Motor neuron (in vitro differentiated cells): Measurements from ENCODE around the gene CEP192. TPM values are rescaled to one million over a fixed set of nuclear protein-coding genes. Genes with fewer than 3 reads are reported as not detected.

Experiments
- ATAC-seq, 8 experiments: fragments of 200-7000 bp; cut with Tn5 transposase; replicated peaks in 6 of 8; 2 replicates each; pipeline ENCODE4 v1.8.0; 2021; ENCODE audit warnings: mild to moderate bottlenecking in 8 of 8, moderate library complexity in 8 of 8
- H3K27ac ChIP-seq, 2 donors: fragments of 250-450 bp; sonication (Bioruptor Pico); 2 replicates each; pipeline ENCODE4 v1.9.0; 2021; ENCODE audit warnings: antibody characterized with exemption in 2 of 2, mild to moderate bottlenecking in 2 of 2, moderate library complexity in 1 of 2
- H3K4me1 ChIP-seq, 2 donors: fragments of 250-450 bp; sonication (Bioruptor Pico); replicated peaks in 1 of 2; 2 replicates each; pipeline ENCODE4 v1.6.1; 2021; ENCODE audit warnings: antibody characterized with exemption in 2 of 2, mild to moderate bottlenecking in 2 of 2, moderate library complexity in 1 of 2
- H3K4me3 ChIP-seq, 5 donors: fragments of 250-450 bp; sonication (Bioruptor Pico); 2 replicates each; pipeline ENCODE4 v1.9.0; 2021; ENCODE audit warnings: antibody characterized with exemption in 5 of 5, mild to moderate bottlenecking in 5 of 5, moderate library complexity in 4 of 5
- WGBS, 10 experiments: fragments of 450-650 bp; shearing (Covaris generic); methylation state at CpG; one replicate each; pipeline ENCODE4 v1.0.0; 2022; 5-methylcytosine and 5-hydroxymethylcytosine counted together
- in situ Hi-C, 9 experiments: fragments of 400-800 bp; cut with MboI; loops; one replicate each; pipeline ENCODE4 v1.15.0; 2021; ENCODE audit warnings: low sequenced_read_pairs in 9 of 9, low pct_unique_long_range_greater_than_20kb in 2 of 9; ENCODE audit not compliant: unreplicated experiment in 9 of 9
- total RNA-seq, 8 experiments: library from RNA; unstranded; fragments of 300-600 nt; gene quantifications; 2 replicates each; pipeline versions ENCODE4 v1.2.3 to v1.2.4, GENCODE V29; 2022

CEP192 gene
- total RNA-seq, 8 experiments from 2014 or later, result 12.0 to 31.6 (median 22.0) TPM

DNA sequence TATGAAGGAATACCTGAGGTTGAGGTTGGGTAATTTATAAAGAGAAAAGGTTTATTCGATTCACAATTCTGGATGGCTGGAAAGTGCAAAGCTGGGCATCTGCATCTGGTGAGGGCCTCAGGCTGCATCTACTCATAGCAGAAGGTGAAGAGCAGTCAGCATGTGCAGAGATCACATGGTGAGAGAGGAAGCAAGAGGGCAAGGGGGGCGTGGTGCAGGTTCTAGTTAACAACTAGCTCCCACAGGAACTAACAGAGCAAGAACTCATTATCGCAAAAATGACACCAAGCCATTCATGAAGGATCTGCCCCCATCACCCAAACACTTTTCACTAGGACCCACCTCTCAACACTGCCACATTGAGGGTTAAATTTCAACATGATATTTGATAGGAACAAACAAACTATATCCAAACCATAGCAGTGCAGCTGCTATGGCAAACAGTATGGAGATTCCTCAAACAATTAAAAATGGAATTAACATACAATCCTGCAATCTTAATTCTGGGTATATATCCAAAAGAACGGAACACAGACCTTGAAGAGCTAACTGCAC, 154.6 kb downstream of the CEP192 start:
- H3K4me3 ChIP-seq, result no peak overlapping the region
- in situ Hi-C loops, result no loop called here
- no peak overlapping the region for H3K27ac ChIP-seq
- WGBS, 10 experiments, result 33 to 100% (median 83%) methylated on average over 1 to 4 of the region's 4 CpGs; no CpG with 5 or more reads in 1 of the 10 experiments
- ATAC-seq, result no peak
- no peaks in the 10 kb centered on the region for H3K4me1 ChIP-seq

DNA sequence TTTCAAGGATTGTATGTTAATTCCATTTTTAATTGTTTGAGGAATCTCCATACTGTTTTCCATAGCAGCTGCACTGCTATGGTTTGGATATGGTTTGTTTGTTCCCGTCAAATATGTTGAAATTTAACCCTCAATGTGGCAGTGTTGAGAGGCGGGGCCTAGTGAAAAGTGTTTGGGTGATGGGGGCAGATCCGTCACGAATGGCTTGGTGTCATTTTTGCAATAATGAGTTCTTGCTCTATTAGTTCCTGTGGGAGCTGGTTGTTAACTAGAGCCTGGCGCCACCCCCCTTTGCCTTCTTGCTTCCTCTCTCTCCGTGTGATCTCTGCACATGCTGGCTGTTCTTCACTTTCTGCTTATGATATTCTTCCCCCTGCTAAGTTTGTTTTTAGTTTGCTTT, 156.0 kb downstream of the CEP192 start:
- 20 to 91% (median 75%) methylated on average over 2 to 6 of the region's 6 CpGs for WGBS, 10 experiments
- no peak overlapping the region for H3K4me3 ChIP-seq
- ATAC-seq, result peak in 1 of 8 experiments; percentile 58

DNA sequence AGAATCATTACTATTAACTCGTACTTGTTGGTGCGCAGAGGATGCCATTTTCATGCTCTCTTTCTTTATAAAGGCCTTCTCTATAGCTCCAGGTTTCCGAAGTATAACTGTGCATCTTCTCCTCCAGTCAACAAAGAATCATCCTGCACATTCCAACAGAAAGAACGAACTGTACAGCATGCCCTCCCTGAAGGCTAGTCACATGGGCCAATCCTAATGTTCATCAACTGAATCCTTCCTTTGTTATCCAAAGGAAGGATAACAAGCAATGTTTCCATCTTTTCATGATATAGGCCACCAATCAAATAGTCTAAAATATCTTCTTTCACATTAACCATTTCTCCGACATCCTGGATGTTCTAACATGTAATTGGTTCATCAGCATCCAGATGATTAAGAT, 160.5 kb downstream of the CEP192 start:
- Histone ChIP-seq H3K4me1 (no peaks in the 10 kb centered on the region), H3K4me3 (no peak overlapping the region), H3K27ac (no peak overlapping the region)
- 38 to 98% (median 80%) methylated on average over 1 to 5 of the region's 5 CpGs for WGBS, 10 experiments
- ATAC-seq, result no peak
- in situ Hi-C loops, result no loop called here

More for the DNA sequence above, 156.0 kb downstream of the CEP192 start:
- no peak overlapping the region for H3K27ac ChIP-seq
- H3K4me1 ChIP-seq, result no peaks in the 10 kb centered on the region
- in situ Hi-C loops, result no loop called here

DNA sequence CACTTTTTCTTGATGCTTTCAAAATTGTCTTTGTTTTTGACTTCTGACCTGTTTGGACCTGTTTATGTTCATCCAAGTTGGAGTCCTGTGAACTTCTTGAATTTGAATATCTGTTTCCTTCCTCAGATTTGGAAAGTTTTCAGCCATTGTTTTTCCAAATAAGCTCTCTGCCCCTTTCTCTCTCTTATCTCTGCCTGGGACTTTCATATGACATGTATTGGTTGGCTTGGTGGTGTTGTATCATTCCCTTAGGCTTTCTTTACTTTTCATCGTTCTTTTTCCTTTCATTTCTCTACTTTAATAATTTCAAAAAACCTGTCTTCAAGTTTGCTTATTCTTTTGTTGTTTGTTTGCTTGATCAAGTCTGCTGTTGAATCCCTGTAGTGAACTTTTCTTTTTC, 167.3 kb downstream of the CEP192 start:
- ATAC-seq, result no peak
- WGBS, 10 experiments, result 0 to 83% (median 68%) methylated on average over 1 of the region's 1 CpG
- H3K4me3 ChIP-seq, result no peak overlapping the region
- no peak overlapping the region for H3K27ac ChIP-seq
- in situ Hi-C loops, result no loop called here
- H3K4me1 ChIP-seq, result no peaks in the 10 kb centered on the region

DNA sequence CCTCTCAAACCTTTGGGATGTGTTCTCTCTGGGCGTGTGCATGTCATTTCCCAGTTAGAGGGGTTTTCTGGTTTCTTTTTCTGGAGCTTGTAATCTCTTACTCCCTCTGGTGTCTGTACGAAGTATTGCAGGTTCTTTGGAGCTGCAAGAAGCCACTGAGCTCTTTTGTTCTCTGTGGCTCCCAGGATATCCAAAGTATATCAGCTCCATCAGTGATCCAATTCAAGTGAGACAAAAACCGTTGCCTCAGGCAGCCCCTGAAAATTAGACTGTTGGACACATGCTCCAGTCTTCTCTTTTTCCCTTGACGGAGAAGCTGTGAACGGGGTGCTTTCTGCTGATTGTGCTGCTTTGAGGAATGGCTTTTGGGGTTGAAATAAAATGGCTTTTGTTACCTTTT, 168.4 kb downstream of the CEP192 start:
- no peaks in the 10 kb centered on the region for H3K4me1 ChIP-seq
- in situ Hi-C loops, result no loop called here
- H3K4me3 ChIP-seq, result no peak overlapping the region
- ATAC-seq, result peak in 3 of 8 experiments; percentile 59 to 74 (median 68)
- 0 to 100% (median 38%) methylated on average over 1 to 5 of the region's 5 CpGs; no CpG with 5 or more reads in 1 of the 10 experiments for WGBS, 10 experiments
- no peak overlapping the region for H3K27ac ChIP-seq

DNA sequence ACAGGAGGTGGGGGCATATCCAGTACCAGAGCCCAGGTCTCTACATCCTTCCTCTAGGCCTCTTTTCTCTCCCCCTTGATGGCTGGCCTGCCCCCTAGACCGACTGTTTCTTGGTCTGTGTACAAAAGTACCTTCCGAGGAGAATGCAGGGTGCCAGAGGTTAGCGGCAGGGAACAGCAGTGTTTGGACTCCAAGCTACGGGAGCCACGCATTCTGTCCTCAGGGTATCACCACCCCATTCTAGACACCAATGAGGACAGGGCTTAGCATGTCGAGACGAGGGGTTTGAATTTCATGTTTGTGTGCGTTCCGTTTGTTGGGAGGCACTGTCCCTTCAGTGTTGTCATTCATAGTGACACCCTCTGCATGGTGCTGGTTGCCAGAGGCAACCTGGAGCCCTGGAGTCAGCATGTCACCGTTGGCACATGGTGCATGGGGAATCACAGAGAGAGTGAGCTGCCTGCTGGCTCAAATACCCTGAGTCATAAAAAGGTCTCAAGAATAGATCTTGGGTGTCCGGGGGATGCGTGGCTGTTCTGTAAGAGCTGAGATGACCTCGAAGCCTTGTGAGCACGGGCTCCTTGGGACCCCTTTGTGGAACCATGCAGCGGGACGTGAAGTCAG, 170.2 kb downstream of the CEP192 start:
- Histone ChIP-seq H3K27ac (no peak overlapping the region), H3K4me3 (no peak overlapping the region), H3K4me1 (no peaks in the 10 kb centered on the region)
- in situ Hi-C loops, result no loop called here
- ATAC-seq, result peak in 1 of 8 experiments; percentile 70
- 48 to 100% (median 79%) methylated on average over 2 to 7 of the region's 16 CpGs; no CpG with 5 or more reads in 3 of the 10 experiments for WGBS, 10 experiments

DNA sequence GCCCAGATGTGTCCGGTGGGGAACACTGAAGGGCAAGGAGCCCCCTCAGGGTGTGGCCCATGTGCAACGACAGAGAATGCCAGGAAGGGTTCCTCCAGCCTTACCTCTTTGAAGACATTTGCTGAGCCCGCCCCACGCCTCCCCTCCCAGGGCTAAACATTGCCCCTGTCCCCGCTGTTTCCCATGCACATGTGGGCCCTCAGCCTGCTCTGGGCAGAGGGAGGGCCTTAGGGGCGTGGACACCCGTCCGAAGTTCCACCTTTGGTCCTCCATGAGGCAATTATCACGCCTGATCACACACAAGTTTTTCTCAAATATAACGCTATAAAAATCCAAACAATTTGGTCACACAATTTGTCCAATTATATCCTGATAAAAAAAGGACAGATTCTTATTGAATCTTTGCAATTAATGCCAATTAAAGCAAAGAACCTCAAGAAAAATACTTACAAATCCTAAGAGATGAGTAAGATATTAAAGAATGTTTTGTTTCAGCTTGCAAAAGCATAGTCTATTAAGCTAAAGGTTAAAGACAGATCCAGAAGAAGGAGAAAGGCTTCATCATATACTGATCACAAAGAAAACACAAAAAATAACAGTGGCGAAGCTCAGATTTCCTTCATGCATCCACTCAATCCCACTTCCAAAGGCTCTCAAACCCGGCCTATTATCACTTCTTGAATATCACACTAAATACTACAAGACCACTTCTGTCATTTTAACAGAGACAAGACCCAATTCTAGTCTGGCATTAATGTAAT, 172.2 kb downstream of the CEP192 start:
- Histone ChIP-seq H3K4me1 (no peaks in the 10 kb centered on the region), H3K4me3 (no peak overlapping the region), H3K27ac (no peak overlapping the region)
- WGBS, 10 experiments, result 46 to 83% (median 68%) methylated on average over 1 to 7 of the region's 12 CpGs
- ATAC-seq, result no peak
- in situ Hi-C loops, result no loop called here

DNA sequence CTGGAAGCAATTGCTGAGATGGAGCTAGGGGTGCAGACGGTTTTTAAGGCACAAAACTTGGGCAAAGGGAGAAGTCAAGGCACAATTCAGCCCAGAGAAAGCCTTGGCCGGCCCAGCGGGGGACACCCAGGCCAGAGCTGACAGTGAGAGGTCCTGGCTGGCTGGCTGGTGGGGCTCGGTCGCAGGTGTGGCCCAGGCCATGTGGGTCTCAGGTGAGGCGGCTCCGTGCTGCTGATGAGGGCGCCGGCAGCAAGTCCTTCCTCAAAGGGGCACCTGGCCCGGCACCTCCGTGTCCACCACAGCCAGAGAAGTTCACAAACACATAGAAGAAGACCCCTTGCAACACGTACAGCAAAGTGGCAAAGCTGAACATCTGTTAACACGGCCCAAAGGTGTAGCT, 173.2 kb downstream of the CEP192 start:
- Histone ChIP-seq H3K4me1 (no peaks in the 10 kb centered on the region), H3K4me3 (no peak overlapping the region), H3K27ac (no peak overlapping the region)
- 17 to 91% (median 81%) methylated on average over 1 to 13 of the region's 13 CpGs; no CpG with 5 or more reads in 3 of the 10 experiments for WGBS, 10 experiments
- ATAC-seq, result no peak
- in situ Hi-C loops, result no loop called here

DNA sequence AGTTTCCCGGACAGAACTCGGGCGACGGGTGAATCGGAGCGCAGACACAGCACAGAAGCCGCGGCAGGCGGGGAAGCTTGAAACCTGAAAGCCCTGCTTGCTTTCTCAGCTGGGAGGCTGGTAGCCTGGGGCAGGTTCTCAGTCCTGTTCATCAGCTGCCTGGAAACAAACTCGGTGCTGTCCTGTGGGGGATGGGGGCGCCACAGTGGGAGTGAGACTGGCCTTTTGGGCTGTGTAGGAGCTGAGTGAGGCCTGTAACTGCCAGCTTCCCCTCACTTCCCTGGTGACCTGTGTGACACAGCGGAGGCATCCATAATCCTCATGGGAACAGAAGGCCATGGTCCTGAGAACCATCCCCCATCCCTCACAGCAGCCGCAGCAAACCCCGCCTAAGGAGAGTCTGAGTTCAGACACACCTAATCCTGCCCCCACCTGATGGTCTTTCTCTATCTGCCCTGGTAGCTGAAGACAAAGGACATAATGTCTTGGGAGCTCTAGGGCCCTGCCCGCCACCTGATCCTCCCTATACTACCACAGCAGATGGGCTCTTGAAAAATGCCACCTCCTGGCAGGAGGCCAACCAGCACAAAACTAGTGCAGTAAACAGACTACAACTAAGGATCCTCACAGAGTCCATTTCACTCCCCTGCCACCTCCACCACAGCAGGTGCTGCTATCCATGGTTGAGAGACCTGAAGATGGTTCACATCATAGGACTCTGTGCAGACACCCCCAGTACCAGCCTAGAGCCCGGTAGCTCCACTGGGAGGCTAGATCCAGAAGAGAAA, 174.7 kb downstream of the CEP192 start:
- in situ Hi-C loops, result no loop called here
- no peaks in the 10 kb centered on the region for H3K4me1 ChIP-seq
- H3K4me3 ChIP-seq, result no peak overlapping the region
- WGBS, 10 experiments, result 40 to 100% (median 75%) methylated on average over 1 to 13 of the region's 16 CpGs; no CpG with 5 or more reads in 1 of the 10 experiments
- H3K27ac ChIP-seq, result no peak overlapping the region
- no peak for ATAC-seq

DNA sequence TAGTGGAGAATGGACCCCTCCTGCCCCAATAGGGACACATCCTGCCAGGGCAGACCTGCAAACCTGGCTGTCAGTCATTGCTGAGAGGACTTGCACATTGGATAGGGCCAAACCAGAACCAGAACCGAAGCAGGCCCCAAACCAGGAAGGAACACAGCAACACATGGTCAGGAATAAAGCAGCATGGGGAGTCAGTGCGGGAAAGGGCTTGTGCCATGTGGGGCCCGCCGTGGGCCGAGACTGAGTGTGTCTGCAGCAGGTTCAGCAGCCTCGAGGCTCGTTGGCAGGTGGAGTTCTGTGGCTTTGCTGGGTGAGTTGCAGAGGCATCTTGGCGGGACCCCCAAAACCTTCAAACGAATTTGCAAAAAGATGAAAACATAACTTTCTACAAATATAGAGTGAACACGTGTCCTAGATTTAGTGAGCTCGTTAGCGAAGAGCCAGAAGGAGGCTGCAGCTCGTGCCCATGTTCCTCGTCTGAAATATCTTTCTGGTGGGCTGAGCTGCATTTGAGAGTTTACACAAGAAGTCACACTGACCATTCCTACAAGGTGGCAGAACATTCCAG, 182.5 kb downstream of the CEP192 start:
- in situ Hi-C loops, result no loop called here
- ATAC-seq, result no peak

More for the DNA sequence above, 182.5 kb downstream of the CEP192 start:
- Histone ChIP-seq H3K4me3 (no peak overlapping the region), H3K4me1 (no peaks in the 10 kb centered on the region), H3K27ac (no peak overlapping the region)
- WGBS, 10 experiments, result 28 to 95% (median 82%) methylated on average over 2 to 10 of the region's 14 CpGs; no CpG with 5 or more reads in 2 of the 10 experiments
